Mucosa of rectum (tissue), 2 donors: Measurements from ENCODE around the gene EFHC2.
"Not testable (repeated sequence)": the region's sequence is repeated elsewhere in the genome, so short reads cannot be mapped to it uniquely, and the experiment has no call there.

ENCODE experiments used
- H3K27ac ChIP-seq, 2 donors: one replicate each; pipeline ENCODE4 v1.7.0; 2013; ENCODE audit warnings: inconsistent platforms in 2 of 2, low read depth in 2 of 2, low read length in 2 of 2
- H3K27me3 ChIP-seq, 2 donors: one replicate each; pipeline ENCODE4 v1.7.0; 2013; ENCODE audit warnings: low read length in 2 of 2; ENCODE audit not compliant: control insufficient read depth in 2 of 2, insufficient read depth in 2 of 2
- H3K36me3 ChIP-seq, 2 donors: one replicate each; pipeline ENCODE4 v1.7.0; 2013; ENCODE audit warnings: low read length in 2 of 2; ENCODE audit not compliant: control insufficient read depth in 2 of 2, insufficient read depth in 2 of 2
- H3K4me1 ChIP-seq, 2 donors: one replicate each; pipeline ENCODE4 v1.7.0; 2013; ENCODE audit warnings: low read length in 2 of 2, mild to moderate bottlenecking in 1 of 2; ENCODE audit not compliant: control insufficient read depth in 2 of 2, insufficient read depth in 2 of 2
- H3K4me3 ChIP-seq, 2 donors: one replicate each; pipeline ENCODE4 v1.7.0; 2013; ENCODE audit warnings: low read length in 2 of 2
- H3K9ac ChIP-seq, 2 donors: one replicate each; pipeline ENCODE4 v1.7.0; 2013; ENCODE audit warnings: low read length in 2 of 2, low read depth in 1 of 2, mild to moderate bottlenecking in 1 of 2
- H3K9me3 ChIP-seq, 2 donors: one replicate each; pipeline ENCODE4 v1.7.0; 2013; ENCODE audit warnings: low read length in 2 of 2; ENCODE audit not compliant: control insufficient read depth in 2 of 2
- donor health status: healthy.
- donor health status: Normal muscosa, but diverticular disease.

Gene EFHC2

GRCh38 chrX:44218465-44218864, 125.0 kb downstream of the EFHC2 start:
- Histone ChIP-seq H3K27ac (no peak overlapping the region), H3K9me3 (no peaks in the 10 kb centered on the region), H3K27me3 (peaks cover 0 to 5% of the 10 kb centered on the region in 2 donors), H3K4me3 (no peak overlapping the region), H3K9ac (no peak overlapping the region), H3K36me3 (no peaks in the 10 kb centered on the region), H3K4me1 (peaks cover 0 to under 1% of the 10 kb centered on the region in 2 donors)

GRCh38 chrX:44216171-44216570, 127.3 kb downstream of the EFHC2 start:
- H3K9ac ChIP-seq, result no peak overlapping the region
- H3K27me3 ChIP-seq, result no peaks in the 10 kb centered on the region
- no peak overlapping the region for H3K4me3 ChIP-seq
- H3K36me3 ChIP-seq, result no peaks in the 10 kb centered on the region
- H3K9me3 ChIP-seq, result no peaks in the 10 kb centered on the region
- no peak overlapping the region for H3K27ac ChIP-seq
- no peaks in the 10 kb centered on the region for H3K4me1 ChIP-seq

GRCh38 chrX:44203791-44204190, 139.7 kb downstream of the EFHC2 start:
- no peak overlapping the region for H3K27ac ChIP-seq
- no peaks in the 10 kb centered on the region for H3K4me1 ChIP-seq
- H3K9me3 ChIP-seq, result no peaks in the 10 kb centered on the region
- no peaks in the 10 kb centered on the region for H3K36me3 ChIP-seq
- H3K27me3 ChIP-seq, result peaks cover 0 to 3% of the 10 kb centered on the region in 2 donors
- no peak overlapping the region for H3K9ac ChIP-seq
- H3K4me3 ChIP-seq, result no peak overlapping the region

GRCh38 chrX:44202596-44202995, 140.9 kb downstream of the EFHC2 start:
- Histone ChIP-seq H3K4me1 (no peaks in the 10 kb centered on the region), H3K27me3 (peaks cover 4 to 6% of the 10 kb centered on the region in 2 donors), H3K4me3 (no peak overlapping the region), H3K9me3 (no peaks in the 10 kb centered on the region), H3K36me3 (no peaks in the 10 kb centered on the region), H3K9ac (no peak overlapping the region), H3K27ac (no peak overlapping the region)

GRCh38 chrX:44189116-44189515, 154.4 kb downstream of the EFHC2 start:
- no peaks in the 10 kb centered on the region for H3K9me3 ChIP-seq
- no peak overlapping the region for H3K27ac ChIP-seq
- H3K4me3 ChIP-seq, result no peak overlapping the region
- no peaks in the 10 kb centered on the region for H3K36me3 ChIP-seq
- H3K9ac ChIP-seq, result no peak overlapping the region
- peaks cover under 1 to 5% of the 10 kb centered on the region in 2 donors for H3K27me3 ChIP-seq
- no peaks in the 10 kb centered on the region for H3K4me1 ChIP-seq

- H3K4me3 ChIP-seq, H3K9me3 ChIP-seq, H3K27me3 ChIP-seq, H3K36me3 ChIP-seq, H3K4me1 ChIP-seq, H3K9ac ChIP-seq, H3K27ac ChIP-seq: not testable (repeated sequence)
These were observed 155.6 kb downstream of the EFHC2 start for GRCh38 chrX:44187915-44188314.

- no peak overlapping the region for H3K27ac ChIP-seq
- no peaks in the 10 kb centered on the region for H3K9me3 ChIP-seq
- H3K27me3 ChIP-seq, result peaks cover 0 to 3% of the 10 kb centered on the region in 2 donors
- no peak overlapping the region for H3K9ac ChIP-seq
- no peaks in the 10 kb centered on the region for H3K36me3 ChIP-seq
- H3K4me3 ChIP-seq, result no peak overlapping the region
- no peaks in the 10 kb centered on the region for H3K4me1 ChIP-seq
These were observed 160.1 kb downstream of the EFHC2 start for GRCh38 chrX:44183329-44183728.

- no peak overlapping the region for H3K27ac ChIP-seq
- H3K4me3 ChIP-seq, result no peak overlapping the region
- no peaks in the 10 kb centered on the region for H3K4me1 ChIP-seq
- H3K9ac ChIP-seq, result no peak overlapping the region
- peaks cover 0 to 4% of the 10 kb centered on the region in 2 donors for H3K9me3 ChIP-seq
- H3K27me3 ChIP-seq, result no peaks in the 10 kb centered on the region
- no peaks in the 10 kb centered on the region for H3K36me3 ChIP-seq
These were observed 165.0 kb downstream of the EFHC2 start for GRCh38 chrX:44178274-44179053.

GRCh38 chrX:44175455-44175854, 168.0 kb downstream of the EFHC2 start:
- peaks cover 0 to 4% of the 10 kb centered on the region in 2 donors for H3K9me3 ChIP-seq
- H3K27me3 ChIP-seq, result no peaks in the 10 kb centered on the region
- H3K36me3 ChIP-seq, result no peaks in the 10 kb centered on the region
- H3K27ac ChIP-seq, result no peak overlapping the region
- no peak overlapping the region for H3K9ac ChIP-seq
- no peak overlapping the region for H3K4me3 ChIP-seq
- H3K4me1 ChIP-seq, result no peaks in the 10 kb centered on the region

- Histone ChIP-seq H3K4me3 (no peak overlapping the region), H3K36me3 (no peaks in the 10 kb centered on the region), H3K27ac (no peak overlapping the region), H3K9me3 (peaks cover 0 to 4% of the 10 kb centered on the region in 2 donors), H3K27me3 (no peaks in the 10 kb centered on the region), H3K9ac (no peak overlapping the region), H3K4me1 (no peaks in the 10 kb centered on the region)
These were observed 169.4 kb downstream of the EFHC2 start for GRCh38 chrX:44174061-44174460.
